Body of pancreas (tissue), 4 donors: ENCODE measurements around the gene KRT72. TPM values are rescaled to one million over a fixed set of nuclear protein-coding genes. Genes with fewer than 3 reads are reported as not detected.

Experiments used
- ATAC-seq: fragments of 150-250 bp; one replicate; pipeline ENCODE4 v1.9.1; 2016
- DNase-seq, 4 donors: peaks; one replicate each; pipeline ENCODE4 v3.0.0-alpha.2; 2019
- H3K27ac ChIP-seq, 4 donors: fragments of 200-600 bp; sonication (generic); 1 replicate in 3 of 4; 2 replicates in 1 of 4; pipeline versions ENCODE4 v1.5.1 to v1.6.1; 2016 to 2019; ENCODE audit warnings: mild to moderate bottlenecking in 1 of 4, mixed read lengths in 1 of 4, moderate library complexity in 1 of 4
- H3K27me3 ChIP-seq, 2 donors: fragments of 200-600 bp; sonication (generic); one replicate each; pipeline ENCODE4 v1.6.0; 2016; ENCODE audit warnings: mild to moderate bottlenecking in 1 of 2
- H3K36me3 ChIP-seq, 2 donors: fragments of 200-600 bp; sonication (generic); replicated peaks in 1 of 2; 2 replicates each; pipeline ENCODE4 v1.5.1; 2016; ENCODE audit warnings: low read depth in 2 of 2; ENCODE audit not compliant: insufficient read depth in 1 of 2
- H3K4me1 ChIP-seq: fragments of 200-600 bp; sonication (generic); one replicate; pipeline ENCODE4 v1.6.0; 2016
- H3K4me3 ChIP-seq, 2 donors: fragments of 200-600 bp; sonication (generic); 1 replicate in 1 of 2; 2 replicates in 1 of 2; pipeline ENCODE4 v1.5.1; 2016 to 2019
- H3K9me3 ChIP-seq, 3 donors: fragments of 200-600 bp; sonication (generic); 1 replicate in 2 of 3; 2 replicates in 1 of 3; pipeline ENCODE4 v1.5.1; 2016
- POLR2A ChIP-seq, 3 donors: fragments of 450-650 bp; IDR thresholded peaks; one replicate each; pipeline ENCODE4 v1.6.1; 2016; ENCODE audit warnings: antibody characterized with exemption in 3 of 3, mild to moderate bottlenecking in 2 of 3
- WGBS, 2 donors: methylation state at CpG; one replicate each; pipeline ENCODE4 v1.1.5; 2017; 5-methylcytosine and 5-hydroxymethylcytosine counted together
- intact Hi-C: fragments of 100-400 bp; cut with DNase I; formaldehyde crosslinking; loops from one replicate; pipeline ENCODE4 v1.15.1; 2023
- total RNA-seq, 2 donors: library from RNA; depleted of rRNA; stranded (reverse); fragments of >200 nt; gene quantifications; one replicate each; pipeline ENCODE4 v1.1.0, GENCODE V29; 2016
- TF ChIP-seq, protein P1 (sequence below), 7 experiments: fragments of 450-650 bp in 4 of 7; fragments of 200-600 bp in 3 of 7; sonication (generic) in 3 of 7; IDR thresholded peaks; one replicate each; pipeline ENCODE4 v1.5.1; 2016 to 2019; ENCODE audit warnings: antibody characterized with exemption in 7 of 7

KRT72 gene
- total RNA-seq, 2 donors from 2014 or later, result not detected

GRCh38 chr12:52539821-52540173, 61.5 kb downstream of the KRT72 start:
- Histone ChIP-seq H3K27me3 (no peaks in the 10 kb centered on the region), H3K36me3 (no peaks in the 10 kb centered on the region), H3K27ac (no peak overlapping the region), H3K4me1 (no peaks in the 10 kb centered on the region), H3K4me3 (no peak overlapping the region), H3K9me3 (no peaks in the 10 kb centered on the region)
- WGBS, 2 donors, result 71 to 88% methylated on average over 3 of the region's 3 CpGs
- DNase-seq, result no peak
- intact Hi-C loops, result no loop called here
- ATAC-seq, result no peak
- TF ChIP-seq, protein P1, sequence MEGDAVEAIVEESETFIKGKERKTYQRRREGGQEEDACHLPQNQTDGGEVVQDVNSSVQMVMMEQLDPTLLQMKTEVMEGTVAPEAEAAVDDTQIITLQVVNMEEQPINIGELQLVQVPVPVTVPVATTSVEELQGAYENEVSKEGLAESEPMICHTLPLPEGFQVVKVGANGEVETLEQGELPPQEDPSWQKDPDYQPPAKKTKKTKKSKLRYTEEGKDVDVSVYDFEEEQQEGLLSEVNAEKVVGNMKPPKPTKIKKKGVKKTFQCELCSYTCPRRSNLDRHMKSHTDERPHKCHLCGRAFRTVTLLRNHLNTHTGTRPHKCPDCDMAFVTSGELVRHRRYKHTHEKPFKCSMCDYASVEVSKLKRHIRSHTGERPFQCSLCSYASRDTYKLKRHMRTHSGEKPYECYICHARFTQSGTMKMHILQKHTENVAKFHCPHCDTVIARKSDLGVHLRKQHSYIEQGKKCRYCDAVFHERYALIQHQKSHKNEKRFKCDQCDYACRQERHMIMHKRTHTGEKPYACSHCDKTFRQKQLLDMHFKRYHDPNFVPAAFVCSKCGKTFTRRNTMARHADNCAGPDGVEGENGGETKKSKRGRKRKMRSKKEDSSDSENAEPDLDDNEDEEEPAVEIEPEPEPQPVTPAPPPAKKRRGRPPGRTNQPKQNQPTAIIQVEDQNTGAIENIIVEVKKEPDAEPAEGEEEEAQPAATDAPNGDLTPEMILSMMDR (IDR thresholded peaks at IDR 0.05), result no peak
- no peak for TF ChIP-seq POLR2A (IDR thresholded peaks at IDR 0.05)

GRCh38 chr12:52539083-52539820, 62.0 kb downstream of the KRT72 start:
- WGBS, 2 donors, result 50 to 65% methylated on average over 5 of the region's 5 CpGs
- H3K9me3 ChIP-seq, result no peaks in the 10 kb centered on the region
- intact Hi-C loops, result no loop called here
- TF ChIP-seq POLR2A (IDR thresholded peaks at IDR 0.05), result no peak
- TF ChIP-seq, protein P1 (IDR thresholded peaks at IDR 0.05), result no peak
- no peak overlapping the region for H3K27ac ChIP-seq
- no peak for ATAC-seq
- H3K4me1 ChIP-seq, result no peaks in the 10 kb centered on the region
- no peaks in the 10 kb centered on the region for H3K36me3 ChIP-seq
- H3K27me3 ChIP-seq, result no peaks in the 10 kb centered on the region
- no peak for DNase-seq
- H3K4me3 ChIP-seq, result no peak overlapping the region

DNA sequence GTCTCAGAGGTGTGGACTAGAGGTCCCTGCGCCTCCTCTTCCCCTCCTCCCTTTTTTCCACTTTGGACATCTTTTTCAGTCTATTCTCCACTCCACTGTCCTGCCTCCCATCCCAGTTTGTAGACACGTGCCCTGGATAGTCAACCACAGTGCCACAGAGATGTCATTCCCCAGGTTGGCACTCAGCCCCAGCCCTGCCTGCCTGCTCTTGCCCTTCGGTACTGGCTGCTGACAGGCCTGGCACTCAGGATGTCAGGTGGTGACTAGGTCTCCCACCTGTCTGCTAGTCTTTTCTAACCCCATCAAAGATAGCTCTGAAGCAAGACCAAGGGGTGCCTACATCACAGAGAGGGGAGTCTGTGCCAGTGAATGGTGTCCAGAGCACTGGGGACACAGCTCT, 64.2 kb downstream of the KRT72 start:
- intact Hi-C loops, result no loop called here
- Histone ChIP-seq H3K4me3 (no peak overlapping the region), H3K27ac (no peak overlapping the region), H3K36me3 (no peaks in the 10 kb centered on the region), H3K9me3 (no peaks in the 10 kb centered on the region), H3K4me1 (no peaks in the 10 kb centered on the region), H3K27me3 (no peaks in the 10 kb centered on the region)
- WGBS, 2 donors, result 51 to 63% methylated on average over 3 of the region's 3 CpGs
- ATAC-seq (no peak), DNase-seq (no peak)
- no peak for TF ChIP-seq POLR2A (IDR thresholded peaks at IDR 0.05)
- TF ChIP-seq, protein P1 (IDR thresholded peaks at IDR 0.05), result no peak

Other genes with a start within 250 kb of the KRT72 start
- not detected for gene KRT85, start 234.0 kb downstream of the KRT72 start, total RNA-seq
- not detected for gene KRT84, start 215.8 kb downstream of the KRT72 start, total RNA-seq
- not detected for gene KRT82, start 195.1 kb downstream of the KRT72 start, total RNA-seq
- not detected for gene KRT75, start 167.1 kb downstream of the KRT72 start, total RNA-seq
- gene KRT6B, start 149.3 kb downstream of the KRT72 start, total RNA-seq, result not detected
- not detected for gene KRT6C, start 127.7 kb downstream of the KRT72 start, total RNA-seq
- not detected for gene KRT6A, start 108.2 kb downstream of the KRT72 start, total RNA-seq
- gene KRT5, start 81.1 kb downstream of the KRT72 start, total RNA-seq, result 1 to 10 TPM in 1 of 2 donors, under 1 TPM in 1; 0.52 to 2.0 TPM
- not detected for gene KRT71, start 48.3 kb downstream of the KRT72 start, total RNA-seq
- gene KRT74, start 27.6 kb downstream of the KRT72 start, total RNA-seq, result not detected
- gene KRT73, start 17.1 kb upstream of the KRT72 start, total RNA-seq, result 1 to 10 TPM in 1 of 2 donors, not detected in 1; 1.3 TPM
- gene KRT2, start 50.7 kb upstream of the KRT72 start, total RNA-seq, result not detected
- not detected for gene KRT1, start 78.9 kb upstream of the KRT72 start, total RNA-seq
- gene KRT77, start 102.1 kb upstream of the KRT72 start, total RNA-seq, result not detected
- not detected for gene KRT76, start 175.9 kb upstream of the KRT72 start, total RNA-seq
- not detected for gene KRT3, start 194.7 kb upstream of the KRT72 start, total RNA-seq
- under 1 TPM in 1 of 2 donors, not detected in 1; 0.52 TPM for gene KRT4, start 212.7 kb upstream of the KRT72 start, total RNA-seq
- not detected for gene KRT79, start 232.8 kb upstream of the KRT72 start, total RNA-seq
- not detected for gene KRT78, start 247.5 kb upstream of the KRT72 start, total RNA-seq